ENCODE results near the gene GPR179. TPM values are rescaled to one million over a fixed set of nuclear protein-coding genes. Genes with fewer than 3 reads are reported as not detected.

The GPR179 gene, protein sequence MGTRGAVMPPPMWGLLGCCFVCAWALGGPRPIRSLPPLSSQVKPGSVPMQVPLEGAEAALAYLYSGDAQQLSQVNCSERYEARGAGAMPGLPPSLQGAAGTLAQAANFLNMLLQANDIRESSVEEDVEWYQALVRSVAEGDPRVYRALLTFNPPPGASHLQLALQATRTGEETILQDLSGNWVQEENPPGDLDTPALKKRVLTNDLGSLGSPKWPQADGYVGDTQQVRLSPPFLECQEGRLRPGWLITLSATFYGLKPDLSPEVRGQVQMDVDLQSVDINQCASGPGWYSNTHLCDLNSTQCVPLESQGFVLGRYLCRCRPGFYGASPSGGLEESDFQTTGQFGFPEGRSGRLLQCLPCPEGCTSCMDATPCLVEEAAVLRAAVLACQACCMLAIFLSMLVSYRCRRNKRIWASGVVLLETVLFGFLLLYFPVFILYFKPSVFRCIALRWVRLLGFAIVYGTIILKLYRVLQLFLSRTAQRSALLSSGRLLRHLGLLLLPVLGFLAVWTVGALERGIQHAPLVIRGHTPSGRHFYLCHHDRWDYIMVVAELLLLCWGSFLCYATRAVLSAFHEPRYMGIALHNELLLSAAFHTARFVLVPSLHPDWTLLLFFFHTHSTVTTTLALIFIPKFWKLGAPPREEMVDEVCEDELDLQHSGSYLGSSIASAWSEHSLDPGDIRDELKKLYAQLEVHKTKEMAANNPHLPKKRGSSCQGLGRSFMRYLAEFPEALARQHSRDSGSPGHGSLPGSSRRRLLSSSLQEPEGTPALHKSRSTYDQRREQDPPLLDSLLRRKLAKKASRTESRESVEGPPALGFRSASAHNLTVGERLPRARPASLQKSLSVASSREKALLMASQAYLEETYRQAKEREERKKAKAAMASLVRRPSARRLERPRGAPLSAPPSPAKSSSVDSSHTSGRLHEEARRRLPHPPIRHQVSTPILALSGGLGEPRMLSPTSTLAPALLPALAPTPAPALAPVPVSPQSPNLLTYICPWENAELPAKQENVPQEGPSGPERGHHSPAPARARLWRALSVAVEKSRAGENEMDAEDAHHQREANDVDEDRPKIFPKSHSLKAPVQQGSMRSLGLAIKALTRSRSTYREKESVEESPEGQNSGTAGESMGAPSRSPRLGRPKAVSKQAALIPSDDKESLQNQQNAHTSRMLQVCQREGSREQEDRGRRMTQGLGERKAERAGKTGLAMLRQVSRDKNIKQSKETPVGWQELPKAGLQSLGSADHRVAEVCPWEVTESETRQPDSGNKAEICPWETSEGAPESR (N-terminal part only)
- polyA plus RNA-seq (ENCODE audit: insufficient read length) = 0.28 TPM
- long read RNA-seq, donor 1 = 0 reads
- long read RNA-seq, donor 2 = 0 reads
- long read RNA-seq, donor 3 = 0 reads
- long read RNA-seq, donor 4 = 0 reads
- long read RNA-seq, donor 5 = 0 reads
- long read RNA-seq, donor 6 = 0 reads
- long read RNA-seq, donor 7 = 0 reads
- long read RNA-seq, donor 8 = 0 reads

- no peak for DNase-seq
These were observed at the start of gene GPR179 for GRCh38 chr17:38343608-38344419. GPR179 (minus strand) TSS chr17:38343956; CDS start chr17:38343789, 167 bp downstream.

DNA sequence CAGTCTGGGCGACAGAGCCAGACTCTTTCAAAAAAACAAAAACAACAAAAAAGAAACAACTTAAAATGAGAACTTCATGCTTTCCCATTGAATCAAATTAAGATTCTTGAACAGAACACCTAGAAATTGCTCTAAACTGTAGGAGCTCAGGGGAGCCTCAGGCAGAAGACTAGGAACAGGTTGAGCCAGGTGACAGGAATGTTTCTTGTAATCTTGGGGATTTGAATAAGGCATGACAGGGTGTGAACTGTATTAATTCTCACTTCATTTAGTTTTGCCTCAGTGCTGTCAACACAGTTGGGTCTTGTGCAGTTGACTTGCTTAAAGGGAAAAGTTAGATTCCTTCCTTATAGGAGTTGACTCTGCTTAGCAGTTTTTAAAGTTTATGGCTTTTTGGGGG, 35.7 kb upstream of the GPR179 start:
- DNase-seq = no peak

DNA sequence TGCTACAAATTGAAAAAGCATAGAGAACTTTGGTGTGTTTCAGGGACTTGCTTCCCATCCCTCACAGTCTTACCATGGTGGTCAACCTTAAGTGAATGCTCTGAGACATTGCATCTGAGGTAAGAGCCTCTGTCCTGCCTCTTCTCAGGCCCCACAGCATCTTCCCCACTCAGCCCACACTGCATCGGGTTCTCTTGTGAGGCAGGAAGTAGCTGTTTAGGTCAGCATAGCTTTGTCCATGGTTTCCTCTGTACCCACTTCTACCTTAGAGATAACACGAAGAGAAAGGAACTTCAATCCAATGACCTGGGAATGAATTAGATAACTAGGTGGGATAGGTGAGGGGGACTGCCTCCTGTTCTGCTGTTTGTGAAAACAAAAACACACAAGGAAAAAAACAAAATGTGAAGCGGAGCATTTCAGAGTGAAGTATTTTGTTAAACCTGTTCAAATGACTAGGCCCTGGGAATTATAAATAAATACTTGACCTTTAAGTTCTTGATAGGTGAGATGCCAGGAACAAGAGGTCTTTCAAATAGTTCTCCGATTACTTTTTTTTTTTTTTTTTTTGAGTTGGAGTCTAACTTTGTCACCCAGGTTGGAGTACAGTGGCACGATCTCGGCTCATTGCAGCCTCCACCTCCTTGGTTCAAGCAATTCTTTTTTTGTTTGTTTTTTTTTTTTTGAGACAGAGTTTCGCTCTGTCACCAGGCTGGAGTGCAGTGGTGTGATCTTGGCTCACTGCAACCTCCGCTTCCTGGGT, 25.5 kb upstream of the GPR179 start:
- DNase-seq = no peak

DNA sequence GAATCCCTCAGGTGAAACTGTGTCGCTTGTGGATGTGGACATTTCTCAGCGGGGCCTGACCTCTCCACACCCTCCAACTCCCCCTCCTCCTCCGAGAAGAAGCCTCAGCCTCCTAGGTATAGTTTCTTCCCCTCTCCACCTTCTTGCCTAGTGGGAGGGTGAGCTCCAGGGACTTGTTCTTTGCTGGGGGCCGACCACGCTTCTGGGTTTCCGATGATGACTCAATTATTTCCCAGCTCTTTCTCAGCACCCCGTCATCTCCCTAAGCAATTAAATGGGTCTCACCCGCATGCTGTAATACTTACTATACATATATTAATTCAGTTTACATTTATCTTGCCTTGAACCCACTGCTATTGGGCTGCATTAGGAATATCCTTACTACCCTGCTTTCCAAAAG, 21.0 kb upstream of the GPR179 start:
- no peak for DNase-seq

GRCh38 chr17:38363016-38363415, 19.3 kb upstream of the GPR179 start:
- DNase-seq = no peak

GRCh38 chr17:38361694-38362465, 18.1 kb upstream of the GPR179 start:
- no peak for DNase-seq

- no peak for DNase-seq
These were observed 15.1 kb upstream of the GPR179 start for GRCh38 chr17:38358586-38359513.

DNA sequence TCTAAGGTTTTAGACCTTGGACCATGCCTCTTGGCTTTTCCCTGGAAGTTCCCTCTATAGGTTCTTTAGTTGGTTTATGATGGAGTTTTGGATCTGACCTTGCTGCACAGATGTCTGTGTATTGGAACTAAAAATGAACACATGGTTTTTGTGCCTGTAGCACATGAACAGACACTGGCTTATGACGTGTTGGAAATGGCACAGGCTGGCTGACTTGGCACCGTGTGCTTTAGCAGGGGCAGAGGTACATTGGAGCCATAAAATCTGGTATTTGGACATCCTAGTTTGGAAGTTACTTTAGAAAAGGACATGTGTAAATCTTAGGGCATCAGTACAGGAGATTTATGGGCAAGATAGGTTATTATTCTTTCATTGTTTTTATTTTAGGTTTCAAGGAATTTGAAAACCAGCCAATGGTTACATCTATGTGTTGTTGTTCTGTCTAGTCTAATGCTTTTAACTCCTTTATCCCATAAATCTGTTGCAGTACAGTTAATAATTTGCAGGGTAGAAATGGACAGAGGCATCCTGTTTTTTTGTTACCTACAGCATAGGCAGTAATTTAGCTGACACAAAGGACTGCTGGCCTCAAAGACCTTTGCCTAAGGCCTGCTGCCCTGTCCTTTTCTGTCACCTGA, 13.8 kb upstream of the GPR179 start:
- no peak for DNase-seq

DNA sequence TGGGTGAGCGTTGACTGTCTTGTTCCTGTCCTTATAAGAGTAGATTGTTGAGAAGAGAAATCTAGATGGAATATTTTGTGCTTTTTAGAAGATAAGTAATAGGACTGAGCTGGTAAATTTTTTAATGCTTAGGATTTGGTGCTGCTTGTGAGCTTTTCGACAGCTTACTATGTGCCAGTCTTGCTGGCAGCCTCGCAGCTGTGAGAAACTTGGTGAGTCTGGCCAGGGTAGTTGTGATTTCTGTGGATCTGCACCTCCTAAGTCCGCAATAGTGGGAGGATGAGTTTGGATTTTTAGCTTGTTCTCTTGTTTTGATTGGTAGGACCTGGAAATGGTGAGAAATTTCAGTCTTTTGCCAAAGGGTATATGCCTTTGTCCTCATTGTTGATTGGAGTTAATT, 11.5 kb upstream of the GPR179 start:
- no peak for DNase-seq

DNA sequence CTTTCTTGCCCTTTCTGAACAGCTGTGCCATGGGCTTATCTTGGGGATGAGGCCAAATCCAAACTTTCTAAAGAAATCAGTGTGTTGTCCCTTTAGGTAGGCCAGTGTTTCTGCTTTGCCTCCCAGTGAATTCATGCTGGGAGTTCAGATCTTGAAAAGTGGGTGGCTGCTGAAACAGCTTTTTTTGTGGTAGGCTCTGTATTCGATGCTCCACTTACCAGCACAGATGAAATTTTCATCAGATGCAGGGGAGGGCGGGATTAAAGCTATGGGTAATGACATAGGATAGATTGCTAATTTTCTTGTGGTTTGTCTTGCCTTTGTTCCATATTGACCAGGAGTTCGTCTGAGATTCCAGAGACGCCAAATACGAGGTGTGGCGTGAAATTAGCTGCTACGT, 10.7 kb upstream of the GPR179 start:
- DNase-seq = no peak

DNA sequence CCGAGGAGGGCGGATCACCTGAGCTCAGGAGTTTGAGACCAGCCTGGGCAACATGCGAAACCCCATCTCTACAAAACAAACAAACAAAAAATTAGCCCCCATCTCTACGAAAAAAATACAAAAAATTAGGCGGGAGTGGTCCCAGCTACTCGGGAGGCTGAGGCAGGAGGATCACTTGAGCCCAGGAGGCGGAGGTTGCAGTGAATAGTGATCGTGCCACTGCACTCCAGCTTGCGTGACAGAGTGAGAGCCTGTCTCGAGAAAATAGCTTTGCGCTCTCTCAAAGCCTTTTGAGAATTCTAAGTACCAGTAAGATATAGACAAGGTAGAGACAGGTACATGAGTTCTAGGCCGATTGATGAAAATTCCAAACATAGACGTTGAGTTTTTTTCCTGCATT, 9.9 kb upstream of the GPR179 start:
- DNase-seq = no peak

- DNase-seq = no peak
These were observed 9.4 kb upstream of the GPR179 start for GRCh38 chr17:38353086-38353604.

DNA sequence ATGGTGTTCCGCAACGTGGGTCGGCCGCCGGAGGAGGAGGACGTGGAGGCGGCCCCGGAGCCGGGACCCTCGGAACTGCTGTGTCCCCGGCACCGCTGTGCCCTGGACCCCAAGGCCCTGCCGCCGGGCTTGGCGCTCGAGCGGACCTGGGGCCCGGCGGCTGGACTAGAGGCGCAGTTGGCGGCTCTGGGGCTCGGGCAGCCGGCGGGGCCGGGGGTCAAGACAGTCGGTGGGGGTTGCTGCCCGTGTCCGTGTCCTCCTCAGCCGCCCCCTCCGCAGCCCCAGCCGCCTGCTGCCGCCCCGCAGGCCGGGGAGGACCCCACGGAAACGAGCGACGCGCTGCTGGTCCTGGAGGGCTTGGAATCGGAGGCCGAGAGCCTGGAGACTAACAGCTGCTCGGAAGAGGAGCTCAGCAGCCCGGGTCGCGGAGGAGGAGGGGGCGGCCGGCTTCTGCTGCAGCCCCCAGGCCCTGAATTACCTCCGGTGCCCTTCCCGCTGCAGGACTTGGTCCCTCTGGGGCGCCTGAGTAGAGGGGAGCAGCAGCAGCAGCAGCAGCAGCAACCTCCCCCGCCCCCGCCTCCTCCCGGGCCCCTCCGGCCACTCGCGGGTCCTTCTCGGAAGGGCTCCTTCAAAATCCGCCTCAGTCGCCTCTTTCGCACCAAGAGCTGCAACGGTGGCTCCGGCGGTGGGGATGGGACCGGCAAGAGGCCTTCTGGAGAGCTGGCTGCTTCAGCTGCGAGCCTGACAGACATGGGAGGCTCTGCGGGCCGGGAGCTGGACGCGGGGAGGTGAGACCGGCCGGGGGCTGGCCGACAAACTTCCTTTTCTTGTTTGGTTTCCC, 8.7 kb upstream of the GPR179 start:
- DNase-seq = no peak

GRCh38 chr17:38351412-38352222, 7.9 kb upstream of the GPR179 start, which contains the start of gene SOCS7:
SOCS7 (plus strand) TSS chr17:38351844; CDS start chr17:38352053, 209 bp downstream.
- DNase-seq = peak; percentile 92

DNA sequence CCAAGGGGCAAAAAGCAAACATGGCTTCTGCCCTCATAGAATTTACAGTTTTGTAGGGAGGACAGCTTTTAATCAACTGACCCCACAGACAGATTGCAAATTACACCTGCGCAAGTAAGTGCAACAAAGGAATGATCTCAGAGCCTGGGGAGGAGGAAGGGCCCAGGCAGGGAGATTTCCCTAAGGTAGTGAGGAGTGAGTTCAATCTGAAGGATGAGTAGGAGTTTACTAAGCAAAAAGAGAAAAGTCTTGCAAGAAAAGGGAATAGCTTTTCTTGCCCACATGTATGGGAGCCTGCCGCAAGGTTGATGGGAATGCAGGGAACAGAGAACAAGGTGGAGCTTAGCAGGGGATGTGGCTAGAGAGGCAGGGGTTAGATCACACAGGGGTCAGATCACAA, 6.3 kb upstream of the GPR179 start:
- no peak for DNase-seq

All from left kidney (tissue), 8 donors.